Colonic mucosa (tissue), 4 donors: Measurements from ENCODE around the gene EPHB6. TPM values are rescaled to one million over a fixed set of nuclear protein-coding genes. Genes with fewer than 3 reads are reported as not detected.

Source experiments
- DNase-seq: peaks from one replicate; pipeline ENCODE4 v3.0.0-alpha.2; 2020
- H3K27ac ChIP-seq: fragments of 200-600 bp; one replicate; pipeline ENCODE4 v1.8.0; 2021
- H3K27me3 ChIP-seq: fragments of 200-600 bp; one replicate; pipeline ENCODE4 v1.8.0; 2021
- H3K36me3 ChIP-seq: fragments of 200-600 bp; one replicate; pipeline ENCODE4 v1.8.0; 2021
- H3K4me1 ChIP-seq: fragments of 200-600 bp; one replicate; pipeline ENCODE4 v1.8.0; 2021; ENCODE audit warnings: mild to moderate bottlenecking
- H3K4me3 ChIP-seq: fragments of 200-600 bp; one replicate; pipeline ENCODE4 v1.8.0; 2021
- H3K9ac ChIP-seq, 2 donors: one replicate each; pipeline ENCODE4 v1.7.0; 2013; ENCODE audit warnings: control low read depth in 2 of 2, low read depth in 2 of 2, low read length in 2 of 2
- H3K9me3 ChIP-seq: fragments of 200-600 bp; one replicate; pipeline ENCODE4 v1.8.0; 2021
- CTCF ChIP-seq: fragments of 200-600 bp; IDR thresholded peaks from one replicate; pipeline ENCODE4 v1.8.0; 2022; ENCODE audit warnings: antibody characterized with exemption, mild to moderate bottlenecking
- intact Hi-C: fragments of 100-400 bp; cut with DNase I; formaldehyde crosslinking; loops from one replicate; pipeline ENCODE4 v1.14.1; 2022
- total RNA-seq, 2 donors: library from RNA; stranded (reverse); fragmentation: NEBNext Ultra II Directional in 1 of 2; extraction: Animal tissue kit (Norgen Biotek cat#: 25700) in 1 of 2; gene quantifications; one replicate each; pipeline ENCODE4 v1.2.1, GENCODE V29; 2021
- donor health status: healthy.
- donor health status: DM: no; HTN: no; CAD: no.
- donor health status: DM: no; HTN: no; CAD: no.

Gene EPHB6
- total RNA-seq, 2 donors from 2014 or later, result 1.5 to 2.3 TPM

GRCh38 chr7:142896151-142896550 is 41.3 kb downstream of the EPHB6 start:
- Histone ChIP-seq H3K36me3 (no peaks in the 10 kb centered on the region), H3K27me3 (no peaks in the 10 kb centered on the region), H3K4me1 (no peaks in the 10 kb centered on the region), H3K4me3 (no peak overlapping the region), H3K27ac (no peak overlapping the region), H3K9me3 (no peaks in the 10 kb centered on the region), H3K9ac (no peak overlapping the region)
- no peak for TF ChIP-seq CTCF
- no peak for DNase-seq
- intact Hi-C loops, result no loop called here

- H3K9me3 ChIP-seq, result no peaks in the 10 kb centered on the region
- TF ChIP-seq CTCF, result no peak
- no peaks in the 10 kb centered on the region for H3K27me3 ChIP-seq
- H3K9ac ChIP-seq, result no peak overlapping the region
- no peaks in the 10 kb centered on the region for H3K4me1 ChIP-seq
- H3K36me3 ChIP-seq, result no peaks in the 10 kb centered on the region
- intact Hi-C loops, result no loop called here
- H3K4me3 ChIP-seq, result no peak overlapping the region
- no peak overlapping the region for H3K27ac ChIP-seq
- no peak for DNase-seq
Measured at GRCh38 chr7:142896741-142897379, 42.0 kb downstream of the EPHB6 start.

- DNase-seq, result no peak
- H3K27me3 ChIP-seq, result no peaks in the 10 kb centered on the region
- no peak overlapping the region for H3K4me3 ChIP-seq
- H3K36me3 ChIP-seq, result no peaks in the 10 kb centered on the region
- no peak overlapping the region for H3K27ac ChIP-seq
- H3K9me3 ChIP-seq, result no peaks in the 10 kb centered on the region
- TF ChIP-seq CTCF, result no peak
- H3K9ac ChIP-seq, result no peak overlapping the region
- H3K4me1 ChIP-seq, result no peaks in the 10 kb centered on the region
- intact Hi-C loops, result no loop called here
Measured at GRCh38 chr7:142897691-142898090, 42.8 kb downstream of the EPHB6 start.

GRCh38 chr7:142898377-142899170 is 43.7 kb downstream of the EPHB6 start:
- Histone ChIP-seq H3K27ac (no peak overlapping the region), H3K4me1 (no peaks in the 10 kb centered on the region), H3K9ac (no peak overlapping the region), H3K36me3 (no peaks in the 10 kb centered on the region), H3K27me3 (no peaks in the 10 kb centered on the region), H3K9me3 (no peaks in the 10 kb centered on the region), H3K4me3 (no peak overlapping the region)
- DNase-seq, result no peak
- intact Hi-C loops, result no loop called here
- TF ChIP-seq CTCF, result no peak

- no peak for TF ChIP-seq CTCF
- DNase-seq, result no peak
- no peak overlapping the region for H3K27ac ChIP-seq
- H3K9ac ChIP-seq, result no peak overlapping the region
- H3K4me1 ChIP-seq, result no peaks in the 10 kb centered on the region
- H3K36me3 ChIP-seq, result no peaks in the 10 kb centered on the region
- H3K27me3 ChIP-seq, result no peaks in the 10 kb centered on the region
- H3K4me3 ChIP-seq, result no peak overlapping the region
- intact Hi-C loops, result no loop called here
- H3K9me3 ChIP-seq, result no peaks in the 10 kb centered on the region
Measured at GRCh38 chr7:142899661-142900060, 44.8 kb downstream of the EPHB6 start.
